NCI-H345 (cell line): Measurements from ENCODE around the gene CLCN7.

Experiments
- DNase-seq: peaks from one replicate; lab custom pipeline; 2025; lab: John Stamatoyannopoulos, UW

The CLCN7 gene

DNA sequence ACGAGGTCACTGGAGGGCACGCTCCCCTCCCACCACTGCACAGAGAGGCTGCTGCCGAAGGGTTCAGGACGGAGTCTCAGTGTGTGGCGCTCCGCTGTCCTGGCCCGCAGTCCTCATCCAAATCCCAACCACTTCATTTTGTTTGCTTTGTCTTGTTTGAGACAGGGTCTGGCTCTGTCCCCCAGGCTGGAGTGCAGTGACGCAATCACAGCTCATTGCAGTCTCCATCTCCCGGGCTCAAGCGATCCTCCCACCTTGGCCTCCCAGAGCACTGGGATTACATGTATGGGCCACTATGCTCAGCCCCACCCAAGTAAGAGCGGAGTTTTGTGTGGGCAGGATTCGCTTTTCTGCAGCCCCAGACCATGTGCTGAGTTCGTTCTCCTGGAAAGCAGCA lies 73.1 kb downstream of the CLCN7 start:
- DNase-seq: no peak

DNA sequence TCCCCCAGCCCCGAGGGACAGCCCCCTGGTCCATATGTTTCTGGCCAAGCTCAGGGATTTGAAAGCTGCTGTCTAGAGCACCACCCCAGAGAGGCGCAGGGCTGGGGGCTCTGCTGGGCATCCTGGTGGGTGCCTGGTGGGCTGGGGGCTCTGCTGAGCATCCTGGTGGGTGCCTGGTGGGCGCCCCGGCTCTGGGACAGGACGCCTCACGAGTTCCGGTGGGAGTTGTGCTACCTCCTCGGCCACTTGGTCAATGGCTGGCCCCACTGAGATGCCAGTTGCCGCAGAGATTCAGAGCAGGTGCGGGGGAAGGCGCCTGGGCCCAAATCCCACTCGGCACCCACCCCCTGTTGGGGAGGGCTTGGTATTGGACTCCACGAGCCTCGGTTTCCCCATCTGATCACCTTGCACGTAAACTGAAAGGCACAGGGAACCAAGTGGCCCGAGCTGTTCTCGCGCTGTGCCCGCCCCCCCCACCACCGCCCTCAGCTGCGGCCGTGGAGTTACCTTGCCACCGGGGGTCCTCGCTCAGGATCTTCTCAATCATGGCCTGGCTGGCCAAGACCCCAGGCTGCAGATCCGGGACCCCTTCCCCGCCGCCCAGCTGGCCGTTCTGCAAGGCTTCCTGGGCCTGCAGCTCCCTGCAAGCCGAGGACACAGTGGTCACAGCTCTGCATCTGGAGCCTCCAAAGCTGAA lies 73.6 kb downstream of the CLCN7 start:
- no peak for DNase-seq

DNA sequence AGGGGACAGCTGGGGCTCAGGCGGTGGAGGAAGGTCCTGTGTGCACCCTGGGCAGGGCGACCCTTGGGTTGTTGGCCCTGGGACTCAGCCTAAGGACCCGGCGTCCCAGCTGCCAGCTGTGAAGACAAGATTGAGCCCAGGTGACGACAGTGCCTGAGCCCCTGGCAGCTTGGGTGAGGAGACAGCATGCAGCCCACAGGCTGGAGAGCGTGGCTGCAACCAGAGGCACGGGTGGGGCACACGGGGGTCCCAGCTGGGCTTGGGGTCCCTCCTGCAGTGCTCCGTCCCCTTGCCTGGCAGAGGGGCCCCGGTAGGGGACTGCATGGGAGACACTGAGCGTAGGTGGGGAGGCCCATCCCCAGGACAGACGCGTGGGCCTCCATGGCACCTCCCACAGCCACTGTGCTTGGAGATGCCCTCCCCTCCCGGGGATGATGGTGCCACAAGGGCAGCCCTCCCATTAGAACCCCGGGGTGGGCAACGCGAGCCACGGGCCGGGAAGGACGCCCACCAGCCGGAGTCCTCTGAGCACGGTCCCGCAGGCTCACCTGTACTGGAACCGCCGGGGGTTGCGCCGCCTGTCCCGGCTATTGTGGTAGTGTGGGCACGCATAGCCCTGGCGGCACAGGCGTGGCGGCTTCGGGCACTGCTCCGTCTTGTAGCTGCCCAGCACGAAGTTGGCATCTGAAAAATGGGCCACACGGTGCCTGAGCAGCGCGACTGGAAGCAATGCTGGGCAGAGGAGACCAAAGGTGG lies 75.8 kb downstream of the CLCN7 start:
- no peak for DNase-seq

DNA sequence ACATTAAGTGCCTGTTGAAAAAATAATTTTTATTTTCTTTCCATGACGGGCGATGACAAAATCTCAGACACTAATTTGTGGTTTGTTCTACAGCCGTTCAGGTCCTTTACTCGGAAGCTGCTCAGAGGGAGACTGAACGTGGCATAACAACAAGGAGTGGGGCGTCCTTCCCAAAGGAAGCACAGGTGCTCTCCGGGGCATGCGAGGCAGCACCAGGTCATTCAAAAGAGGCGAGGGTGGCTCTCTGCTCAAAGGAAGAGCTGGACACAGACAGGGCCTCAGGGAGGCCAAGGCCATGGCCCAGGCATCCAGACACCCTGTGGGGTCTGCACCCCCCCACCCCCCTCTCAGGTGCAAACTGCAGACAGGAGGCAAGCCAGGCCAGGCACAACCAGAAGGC lies 76.5 kb downstream of the CLCN7 start:
- no peak for DNase-seq

DNA sequence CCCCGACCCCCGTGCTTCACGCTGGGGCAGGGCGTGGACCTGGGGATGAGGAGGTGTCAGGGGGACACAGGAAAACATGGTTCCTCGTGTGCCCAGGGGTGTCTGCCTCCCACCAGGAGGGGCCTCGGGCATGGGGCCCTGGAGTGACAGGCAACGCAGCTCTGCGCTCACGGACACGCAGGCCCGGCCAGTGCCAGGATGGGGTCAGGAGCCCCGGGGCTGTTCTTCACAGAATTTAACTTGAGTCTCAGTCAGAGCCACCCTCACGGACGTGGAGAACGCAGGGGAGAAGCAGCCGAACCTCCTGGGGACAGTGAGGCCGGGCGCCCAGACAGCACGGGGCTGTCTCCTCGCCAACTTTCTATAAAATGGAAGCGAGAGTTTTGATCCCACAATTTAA lies 77.0 kb downstream of the CLCN7 start:
- DNase-seq: no peak

DNA sequence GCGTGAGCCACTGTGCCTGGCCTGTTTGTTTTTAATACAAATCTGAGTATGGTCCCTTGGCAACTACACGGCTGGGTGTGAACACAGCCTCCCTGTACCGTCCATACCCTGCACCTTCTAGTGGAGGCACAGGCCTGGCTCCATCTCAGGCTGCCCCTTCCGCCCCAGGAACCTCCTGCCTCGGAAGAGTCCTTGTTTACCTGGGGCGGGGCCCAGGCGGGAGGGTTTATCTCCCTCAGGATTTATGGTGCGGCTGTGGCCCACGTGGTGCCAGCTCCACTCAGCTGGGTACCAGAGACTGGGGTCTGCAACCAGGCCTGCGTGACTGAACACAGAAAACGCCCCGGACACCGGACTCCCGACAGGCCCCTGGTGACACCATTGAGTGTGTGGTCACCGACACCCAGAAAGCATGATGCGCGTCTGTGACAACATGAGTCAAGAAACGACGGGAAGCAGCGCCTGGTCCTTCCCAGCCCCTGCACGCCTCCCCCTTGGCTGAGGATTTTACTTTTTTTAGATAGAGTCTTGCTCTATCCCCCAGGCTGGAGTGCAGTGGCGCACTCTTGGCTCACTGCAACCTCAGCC lies 79.3 kb downstream of the CLCN7 start:
- no peak for DNase-seq
